ENCODE results near the gene PPP1R26.

- TF ChIP-seq CTCF (IDR thresholded peaks at IDR 0.05; ENCODE audit: poor library complexity, severe bottlenecking), result no peak
- no peak for TF ChIP-seq TAF1 (IDR thresholded peaks at IDR 0.05; ENCODE audit: low read depth)
- TF ChIP-seq POLR2AphosphoS5 (IDR thresholded peaks at IDR 0.05), result no peak
Observed at GRCh38 chr9:135471791-135472640, 7.6 kb upstream of the PPP1R26 start.
